Panc1 (cell line): ENCODE data around the gene NCOA3. TPM values are rescaled to one million over a fixed set of nuclear protein-coding genes. Genes with fewer than 3 reads are reported as not detected.

Experiments
- ATAC-seq: fragments of 200-7000 bp; cut with Tn5 transposase; 2 replicates; pipeline ENCODE4 v1.9.1; 2020; ENCODE audit warnings: mild to moderate bottlenecking, moderate library complexity
- BruUV-seq: library from RNA; stranded (reverse); fragments of 400-500 nt; replicated peaks from 2 replicates; lab custom pipeline; 2021; lab: Mats Ljungman, UMichigan
- CTCF ChIA-PET: fragments of 300-600 bp; sonication (Branson Sonifier 250); formaldehyde crosslinking; loops from one replicate; lab custom pipeline; 2022; ENCODE audit warnings: antibody characterized with exemption; lab: Charles Lee
- POLR2A ChIA-PET: fragments of 300-600 bp; sonication (Branson Sonifier 250); formaldehyde crosslinking; loops from one replicate; lab custom pipeline; 2022; ENCODE audit warnings: antibody characterized with exemption; lab: Charles Lee
- DNase-seq: peaks from one replicate; pipeline ENCODE4 v3.0.0-alpha.2; 2010; ENCODE audit warnings: low read depth, low spot score
- H3K27ac ChIP-seq: 2 replicates; pipeline ENCODE4 v1.5.1; 2011; ENCODE audit warnings: mild to moderate bottlenecking, low read length, inconsistent platforms
- H3K27me3 ChIP-seq: fragments of 200-500 bp; sonication (Bioruptor generic); 2 replicates; pipeline ENCODE4 v1.6.0; 2014; ENCODE audit warnings: low read length, inconsistent platforms; ENCODE audit not compliant: control insufficient read depth, insufficient read depth
- H3K36me3 ChIP-seq: fragments of 200-500 bp; sonication (Bioruptor generic); 2 replicates; pipeline ENCODE4 v1.5.1; 2014; ENCODE audit warnings: inconsistent platforms, mild to moderate bottlenecking, low read length, moderate library complexity; ENCODE audit not compliant: control insufficient read depth, insufficient read depth
- H3K4me1 ChIP-seq: 2 replicates; pipeline ENCODE4 v1.5.1; 2011; ENCODE audit warnings: inconsistent platforms, mild to moderate bottlenecking, low read length, moderate library complexity; ENCODE audit not compliant: control insufficient read depth, insufficient read depth
- H3K4me3 ChIP-seq, 2 experiments: 2 replicates each; pipeline ENCODE4 v1.5.1; 2011 to 2012; ENCODE audit warnings: low read depth in 2 of 2, low read length in 2 of 2, mild to moderate bottlenecking in 2 of 2, inconsistent platforms in 1 of 2, moderate library complexity in 1 of 2
- H3K9me3 ChIP-seq: fragments of 200-500 bp; sonication (Bioruptor generic); 2 replicates; pipeline ENCODE4 v1.5.1; 2014; ENCODE audit warnings: low read depth, mild to moderate bottlenecking, inconsistent platforms, low read length, moderate library complexity; ENCODE audit not compliant: control insufficient read depth, insufficient read depth
- POLR2AphosphoS5 ChIP-seq: IDR thresholded peaks from 2 replicates; pipeline ENCODE4 v1.6.1; 2012; ENCODE audit warnings: mild to moderate bottlenecking, low read depth, low read length, moderate library complexity
- SIN3A ChIP-seq: IDR thresholded peaks from 2 replicates; pipeline ENCODE4 v1.6.1; 2012; ENCODE audit warnings: low read depth, mild to moderate bottlenecking, low read length, moderate library complexity, borderline replicate concordance; ENCODE audit not compliant: insufficient read depth
- TCF7L2 ChIP-seq: IDR thresholded peaks from 2 replicates; pipeline ENCODE4 v1.6.1; 2011; ENCODE audit warnings: mild to moderate bottlenecking, low read depth, low read length, inconsistent platforms
- in situ Hi-C: cut with HindIII; loops from 2 replicates; pipeline ENCODE4 v1.10.0; 2016; ENCODE audit warnings: low sequenced_read_pairs, low pct_unique_long_range_greater_than_20kb
- intact Hi-C: fragments of 100-400 bp; cut with micrococcal nuclease; formaldehyde crosslinking; loops from one replicate; pipeline ENCODE4 v1.10.0; 2022; ENCODE audit not compliant: unreplicated experiment
- total RNA-seq: library from RNA; stranded (reverse); gene quantifications from one replicate; pipeline ENCODE4 v1.2.1, GENCODE V29; 2021; ENCODE audit not compliant: unreplicated experiment
- TF ChIP-seq, protein P1 (sequence below), 2 experiments: IDR thresholded peaks; 2 replicates each; pipeline ENCODE4 v1.6.1; 2011 to 2012; ENCODE audit warnings: low read depth in 2 of 2, control low read depth in 1 of 2, low read length in 1 of 2, mild to moderate bottlenecking in 1 of 2, moderate library complexity in 1 of 2; ENCODE audit not compliant: insufficient read depth in 1 of 2
- TF ChIP-seq, protein P2 (sequence below): fragments of 450-650 bp; IDR thresholded peaks from 2 replicates; pipeline ENCODE4 v1.5.1; 2017; ENCODE audit warnings: mild to moderate bottlenecking

NCOA3 gene
- total RNA-seq, 1 experiment from 2014 or later = 47.7 TPM

DNA sequence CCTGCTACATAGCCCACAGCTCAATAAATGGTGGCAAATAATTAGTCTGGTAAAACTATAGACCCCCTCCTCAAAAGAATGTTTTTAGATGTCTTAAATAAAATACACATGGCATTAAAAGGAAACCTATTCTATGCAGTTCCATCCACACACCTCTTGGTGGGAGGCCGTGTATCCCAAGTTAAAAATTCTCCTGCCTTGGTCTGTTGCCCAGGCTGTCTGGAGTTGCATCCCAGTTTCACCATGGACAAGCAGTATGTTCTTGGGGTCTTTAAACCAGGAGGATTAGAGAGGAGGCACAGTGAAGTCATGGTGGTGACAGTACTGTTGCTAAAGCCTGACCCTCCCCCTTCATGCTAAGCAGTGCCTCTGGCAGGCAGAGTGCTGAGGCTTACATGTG is 188.0 kb downstream of the NCOA3 start:
- TF ChIP-seq POLR2AphosphoS5 (no peak), TCF7L2 (no peak), SIN3A (no peak)
- TF ChIP-seq, protein P1, sequence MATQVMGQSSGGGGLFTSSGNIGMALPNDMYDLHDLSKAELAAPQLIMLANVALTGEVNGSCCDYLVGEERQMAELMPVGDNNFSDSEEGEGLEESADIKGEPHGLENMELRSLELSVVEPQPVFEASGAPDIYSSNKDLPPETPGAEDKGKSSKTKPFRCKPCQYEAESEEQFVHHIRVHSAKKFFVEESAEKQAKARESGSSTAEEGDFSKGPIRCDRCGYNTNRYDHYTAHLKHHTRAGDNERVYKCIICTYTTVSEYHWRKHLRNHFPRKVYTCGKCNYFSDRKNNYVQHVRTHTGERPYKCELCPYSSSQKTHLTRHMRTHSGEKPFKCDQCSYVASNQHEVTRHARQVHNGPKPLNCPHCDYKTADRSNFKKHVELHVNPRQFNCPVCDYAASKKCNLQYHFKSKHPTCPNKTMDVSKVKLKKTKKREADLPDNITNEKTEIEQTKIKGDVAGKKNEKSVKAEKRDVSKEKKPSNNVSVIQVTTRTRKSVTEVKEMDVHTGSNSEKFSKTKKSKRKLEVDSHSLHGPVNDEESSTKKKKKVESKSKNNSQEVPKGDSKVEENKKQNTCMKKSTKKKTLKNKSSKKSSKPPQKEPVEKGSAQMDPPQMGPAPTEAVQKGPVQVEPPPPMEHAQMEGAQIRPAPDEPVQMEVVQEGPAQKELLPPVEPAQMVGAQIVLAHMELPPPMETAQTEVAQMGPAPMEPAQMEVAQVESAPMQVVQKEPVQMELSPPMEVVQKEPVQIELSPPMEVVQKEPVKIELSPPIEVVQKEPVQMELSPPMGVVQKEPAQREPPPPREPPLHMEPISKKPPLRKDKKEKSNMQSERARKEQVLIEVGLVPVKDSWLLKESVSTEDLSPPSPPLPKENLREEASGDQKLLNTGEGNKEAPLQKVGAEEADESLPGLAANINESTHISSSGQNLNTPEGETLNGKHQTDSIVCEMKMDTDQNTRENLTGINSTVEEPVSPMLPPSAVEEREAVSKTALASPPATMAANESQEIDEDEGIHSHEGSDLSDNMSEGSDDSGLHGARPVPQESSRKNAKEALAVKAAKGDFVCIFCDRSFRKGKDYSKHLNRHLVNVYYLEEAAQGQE (IDR thresholded peaks at IDR 0.05; ENCODE audit: insufficient read depth in 1 of 2, low read depth in 2 of 2, low read length in 1 of 2) = no peak
- TF ChIP-seq, protein P2, sequence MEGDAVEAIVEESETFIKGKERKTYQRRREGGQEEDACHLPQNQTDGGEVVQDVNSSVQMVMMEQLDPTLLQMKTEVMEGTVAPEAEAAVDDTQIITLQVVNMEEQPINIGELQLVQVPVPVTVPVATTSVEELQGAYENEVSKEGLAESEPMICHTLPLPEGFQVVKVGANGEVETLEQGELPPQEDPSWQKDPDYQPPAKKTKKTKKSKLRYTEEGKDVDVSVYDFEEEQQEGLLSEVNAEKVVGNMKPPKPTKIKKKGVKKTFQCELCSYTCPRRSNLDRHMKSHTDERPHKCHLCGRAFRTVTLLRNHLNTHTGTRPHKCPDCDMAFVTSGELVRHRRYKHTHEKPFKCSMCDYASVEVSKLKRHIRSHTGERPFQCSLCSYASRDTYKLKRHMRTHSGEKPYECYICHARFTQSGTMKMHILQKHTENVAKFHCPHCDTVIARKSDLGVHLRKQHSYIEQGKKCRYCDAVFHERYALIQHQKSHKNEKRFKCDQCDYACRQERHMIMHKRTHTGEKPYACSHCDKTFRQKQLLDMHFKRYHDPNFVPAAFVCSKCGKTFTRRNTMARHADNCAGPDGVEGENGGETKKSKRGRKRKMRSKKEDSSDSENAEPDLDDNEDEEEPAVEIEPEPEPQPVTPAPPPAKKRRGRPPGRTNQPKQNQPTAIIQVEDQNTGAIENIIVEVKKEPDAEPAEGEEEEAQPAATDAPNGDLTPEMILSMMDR = no peak
- BruUV-seq = no TSS peak
- intact Hi-C loops = no loop called here
- H3K36me3 ChIP-seq = no peaks in the 10 kb centered on the region
- in situ Hi-C loops = no loop called here
- DNase-seq (no peak), ATAC-seq (no peak)
- H3K4me1 ChIP-seq = no peaks in the 10 kb centered on the region
- CTCF ChIA-PET = interaction anchor here (0.7 kb wide), 1 partner anchor 180 kb away, joined by 5 read pairs; no protein-coding TSS in a partner anchor
- H3K27me3 ChIP-seq = no peaks in the 10 kb centered on the region
- POLR2A ChIA-PET = no interaction called here
- no peaks in the 10 kb centered on the region for H3K9me3 ChIP-seq
- H3K4me3 ChIP-seq = no peak overlapping the region
- no peak overlapping the region for H3K27ac ChIP-seq

DNA sequence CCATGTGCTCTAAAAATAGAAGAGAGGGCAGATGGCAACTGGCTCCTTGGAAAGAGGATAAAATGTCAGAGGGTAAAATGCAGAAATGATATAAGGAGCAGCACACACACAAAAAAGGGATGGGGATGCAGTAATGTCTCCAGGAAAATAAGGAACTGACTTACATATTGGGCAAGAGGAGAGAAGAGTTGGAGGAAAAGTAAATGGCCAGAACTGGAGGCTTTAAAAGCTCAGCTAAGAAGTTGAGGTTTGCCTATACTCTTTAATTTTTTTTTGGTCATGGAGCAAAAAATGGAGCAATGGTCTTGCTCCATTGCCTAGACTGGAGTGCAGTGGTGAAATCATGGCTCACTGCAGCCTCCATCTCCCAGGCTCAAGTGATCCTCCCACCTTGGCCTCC is 189.9 kb downstream of the NCOA3 start:
- BruUV-seq = no TSS peak
- Histone ChIP-seq H3K36me3 (no peaks in the 10 kb centered on the region), H3K9me3 (no peaks in the 10 kb centered on the region), H3K27me3 (no peaks in the 10 kb centered on the region), H3K27ac (no peak overlapping the region), H3K4me1 (no peaks in the 10 kb centered on the region), H3K4me3 (no peak overlapping the region)
- intact Hi-C loops (no loop called here), in situ Hi-C loops (no loop called here)
- ATAC-seq (no peak), DNase-seq (no peak)
- POLR2A ChIA-PET = no interaction called here
- no peak for TF ChIP-seq SIN3A
- TF ChIP-seq, protein P1 (IDR thresholded peaks at IDR 0.05; ENCODE audit: insufficient read depth in 1 of 2, low read depth in 2 of 2, low read length in 1 of 2) = no peak
- TF ChIP-seq, protein P2 = no peak
- no peak for TF ChIP-seq POLR2AphosphoS5
- no peak for TF ChIP-seq TCF7L2
- CTCF ChIA-PET = no interaction called here
